Neural cell (in vitro differentiated cells): ENCODE measurements around the gene TAB3. TPM values are rescaled to one million over a fixed set of nuclear protein-coding genes. Genes with fewer than 3 reads are reported as not detected.

Experiments
- H2AFZ ChIP-seq: fragments of 200-600, 300-800 bp; sonication (generic), shearing (Covaris generic); 2 replicates; pipeline ENCODE4 v1.6.0; 2014; ENCODE audit warnings: low read depth, mild to moderate bottlenecking, antibody characterized with exemption, low read length, moderate library complexity
- H3F3A ChIP-seq: fragments of 200-600 bp; shearing (Covaris generic); 2 replicates; pipeline ENCODE4 v1.6.1; 2016; ENCODE audit warnings: mild to moderate bottlenecking, moderate library complexity, mixed read lengths, antibody characterized with exemption, low read length; ENCODE audit not compliant: insufficient read depth, poor library complexity, severe bottlenecking
- H3K27ac ChIP-seq: fragments of 200-600, 300-800 bp; sonication (generic), shearing (Covaris generic); 2 replicates; pipeline ENCODE4 v1.5.1; 2014; ENCODE audit warnings: mild to moderate bottlenecking, low read length, moderate library complexity
- H3K27me3 ChIP-seq: fragments of 300-800, 200-600 bp; sonication (generic), shearing (Covaris generic); 2 replicates; pipeline ENCODE4 v1.6.0; 2014; ENCODE audit warnings: mild to moderate bottlenecking, low read depth, low read length, moderate library complexity; ENCODE audit not compliant: insufficient read depth
- H3K36me3 ChIP-seq: fragments of 300-800, 200-600 bp; sonication (generic), shearing (Covaris generic); 2 replicates; pipeline ENCODE4 v1.5.1; 2014; ENCODE audit warnings: mild to moderate bottlenecking, antibody characterized with exemption, low read length, moderate library complexity; ENCODE audit not compliant: insufficient read depth
- H3K4me2 ChIP-seq: fragments of 300-800, 200-600 bp; sonication (generic), shearing (Covaris generic); 2 replicates; pipeline ENCODE4 v1.6.0; 2014; ENCODE audit warnings: mild to moderate bottlenecking, low read length
- H3K4me3 ChIP-seq: fragments of 300-800, 200-600 bp; sonication (generic), shearing (Covaris generic); 2 replicates; pipeline ENCODE4 v1.5.1; 2014; ENCODE audit warnings: mild to moderate bottlenecking, low read length, moderate library complexity
- H3K79me2 ChIP-seq: fragments of 200-600 bp; shearing (Covaris generic); replicated peaks from 2 replicates; pipeline ENCODE4 v1.6.0; 2014; ENCODE audit warnings: mild to moderate bottlenecking, low read length, moderate library complexity; ENCODE audit not compliant: insufficient read depth
- H3K9ac ChIP-seq: fragments of 300-800, 200-600 bp; sonication (generic), shearing (Covaris generic); 2 replicates; pipeline ENCODE4 v1.6.1; 2016; ENCODE audit warnings: mild to moderate bottlenecking, low read length, mixed read lengths
- H3K9me2 ChIP-seq: fragments of 200-600 bp; shearing (Covaris generic); 2 replicates; pipeline ENCODE4 v1.6.1; 2016; ENCODE audit warnings: mild to moderate bottlenecking, low read length, mixed read lengths; ENCODE audit not compliant: insufficient read depth
- H3K9me3 ChIP-seq: fragments of 200-600, 300-800 bp; sonication (generic), shearing (Covaris generic); 2 replicates; pipeline ENCODE4 v1.6.1; 2016; ENCODE audit warnings: mild to moderate bottlenecking, mixed run types, low read length, moderate library complexity, mixed read lengths
- H4K20me1 ChIP-seq: fragments of 200-600 bp; shearing (Covaris generic); 2 replicates; pipeline ENCODE4 v1.6.1; 2016; ENCODE audit warnings: mild to moderate bottlenecking, mixed run types; ENCODE audit not compliant: insufficient read depth
- EP300 ChIP-seq: fragments of 450-650 bp; conservative IDR thresholded peaks from 2 replicates; pipeline ENCODE4 v1.6.1; 2014; ENCODE audit warnings: antibody characterized with exemption, mild to moderate bottlenecking, moderate library complexity; ENCODE audit not compliant: poor library complexity, severe bottlenecking
- EZH2 ChIP-seq: fragments of 200-600, 300-800 bp; shearing (Covaris generic), sonication (generic); IDR thresholded peaks from 2 replicates; pipeline ENCODE4 v1.6.1; 2014; ENCODE audit warnings: antibody characterized with exemption, low read length, borderline replicate concordance, mild to moderate bottlenecking; ENCODE audit not compliant: insufficient read depth, poor library complexity, severe bottlenecking
- MXI1 ChIP-seq: fragments of 450-650 bp; conservative IDR thresholded peaks from 2 replicates; pipeline ENCODE4 v1.6.1; 2014; ENCODE audit warnings: antibody characterized with exemption, mild to moderate bottlenecking; ENCODE audit not compliant: poor library complexity, severe bottlenecking
- POLR2AphosphoS5 ChIP-seq: IDR thresholded peaks from 2 replicates; pipeline ENCODE4 v1.6.1; 2012
- RAD21 ChIP-seq: fragments of 450-650 bp; conservative IDR thresholded peaks from 2 replicates; pipeline ENCODE4 v1.6.1; 2014; ENCODE audit warnings: antibody characterized with exemption, mild to moderate bottlenecking, moderate library complexity
- SMC3 ChIP-seq: fragments of 450-650 bp; conservative IDR thresholded peaks from 2 replicates; pipeline ENCODE4 v1.6.1; 2014; ENCODE audit warnings: antibody characterized with exemption, mild to moderate bottlenecking, moderate library complexity; ENCODE audit not compliant: poor library complexity
- TAF1 ChIP-seq: IDR thresholded peaks from 2 replicates; pipeline ENCODE4 v1.6.1; 2012; ENCODE audit warnings: low read depth
- polyA plus RNA-seq: library from polyadenylated mRNA; depleted of rRNA; stranded (reverse); fragments of >200 nt; gene quantifications from 2 replicates; pipeline ENCODE4 v1.2.3, GENCODE V29; 2014
- TF ChIP-seq, protein P1 (sequence below): fragments of 450-650 bp; IDR thresholded peaks from 2 replicates; pipeline ENCODE4 v1.5.1; 2014; ENCODE audit warnings: antibody characterized with exemption, mild to moderate bottlenecking, moderate library complexity; ENCODE audit not compliant: poor library complexity, severe bottlenecking

The TAB3 gene
- polyA plus RNA-seq, 1 donor from 2014 or later = 28.7 TPM

DNA sequence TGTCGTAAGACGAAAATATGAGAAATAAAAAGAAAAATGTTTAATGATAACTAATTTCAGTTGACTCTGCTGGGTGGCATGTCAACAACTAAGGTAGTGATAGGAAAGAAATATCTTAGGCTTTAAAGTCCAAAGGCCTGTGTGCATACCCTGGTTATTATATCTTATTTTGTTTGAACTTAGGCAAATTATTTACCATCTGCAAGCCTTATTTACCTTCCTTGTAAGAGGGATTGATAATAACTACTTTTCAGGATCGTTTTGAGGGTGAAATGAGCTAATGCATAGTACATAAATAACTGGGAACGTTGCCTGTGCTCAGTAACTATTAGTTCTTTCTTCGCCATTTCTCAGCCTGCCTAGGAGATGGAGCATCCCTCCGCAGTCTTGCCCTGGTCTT, 41.6 kb upstream of the TAB3 start:
- H3K4me2 ChIP-seq = no peak overlapping the region
- no peak overlapping the region for H2AFZ ChIP-seq
- H3K27me3 ChIP-seq = no peaks in the 10 kb centered on the region
- no peak for TF ChIP-seq POLR2AphosphoS5
- TF ChIP-seq EP300 = no peak
- no peak for TF ChIP-seq MXI1
- TF ChIP-seq EZH2 = no peak
- no peak for TF ChIP-seq TAF1
- no peak for TF ChIP-seq SMC3
- no peak for TF ChIP-seq RAD21
- H3K36me3 ChIP-seq = no peaks in the 10 kb centered on the region
- H3K79me2 ChIP-seq = no peaks in the 10 kb centered on the region
- no peak overlapping the region for H3K9ac ChIP-seq
- no peaks in the 10 kb centered on the region for H4K20me1 ChIP-seq
- H3F3A ChIP-seq = no peaks in the 10 kb centered on the region
- no peak overlapping the region for H3K27ac ChIP-seq
- no peaks in the 10 kb centered on the region for H3K9me2 ChIP-seq
- no peak overlapping the region for H3K4me3 ChIP-seq
- no peaks in the 10 kb centered on the region for H3K9me3 ChIP-seq

DNA sequence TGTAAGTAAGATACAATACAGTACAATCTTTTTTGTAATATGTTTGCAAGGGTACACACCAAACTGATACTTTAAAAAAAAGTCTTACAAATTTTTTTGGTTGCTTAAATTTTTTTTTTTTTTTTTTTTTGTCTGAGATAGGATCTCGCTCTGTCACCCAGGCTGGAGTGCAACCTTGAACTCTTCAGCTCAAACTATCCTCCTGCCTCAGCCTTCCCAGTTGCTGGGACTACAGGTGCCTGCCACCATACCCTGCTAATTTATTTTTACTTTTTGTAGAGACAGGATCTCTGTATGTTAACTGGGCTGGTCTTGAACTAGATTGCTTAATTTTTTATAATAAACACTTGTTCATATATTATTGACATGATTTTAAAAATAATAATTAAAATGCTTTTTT, 41.1 kb upstream of the TAB3 start:
- H3K9ac ChIP-seq = no peak overlapping the region
- no peaks in the 10 kb centered on the region for H3K36me3 ChIP-seq
- H3K27me3 ChIP-seq = no peaks in the 10 kb centered on the region
- H4K20me1 ChIP-seq = no peaks in the 10 kb centered on the region
- no peaks in the 10 kb centered on the region for H3K9me2 ChIP-seq
- H3K27ac ChIP-seq = no peak overlapping the region
- TF ChIP-seq POLR2AphosphoS5 = no peak
- no peak for TF ChIP-seq MXI1
- TF ChIP-seq, protein P1, sequence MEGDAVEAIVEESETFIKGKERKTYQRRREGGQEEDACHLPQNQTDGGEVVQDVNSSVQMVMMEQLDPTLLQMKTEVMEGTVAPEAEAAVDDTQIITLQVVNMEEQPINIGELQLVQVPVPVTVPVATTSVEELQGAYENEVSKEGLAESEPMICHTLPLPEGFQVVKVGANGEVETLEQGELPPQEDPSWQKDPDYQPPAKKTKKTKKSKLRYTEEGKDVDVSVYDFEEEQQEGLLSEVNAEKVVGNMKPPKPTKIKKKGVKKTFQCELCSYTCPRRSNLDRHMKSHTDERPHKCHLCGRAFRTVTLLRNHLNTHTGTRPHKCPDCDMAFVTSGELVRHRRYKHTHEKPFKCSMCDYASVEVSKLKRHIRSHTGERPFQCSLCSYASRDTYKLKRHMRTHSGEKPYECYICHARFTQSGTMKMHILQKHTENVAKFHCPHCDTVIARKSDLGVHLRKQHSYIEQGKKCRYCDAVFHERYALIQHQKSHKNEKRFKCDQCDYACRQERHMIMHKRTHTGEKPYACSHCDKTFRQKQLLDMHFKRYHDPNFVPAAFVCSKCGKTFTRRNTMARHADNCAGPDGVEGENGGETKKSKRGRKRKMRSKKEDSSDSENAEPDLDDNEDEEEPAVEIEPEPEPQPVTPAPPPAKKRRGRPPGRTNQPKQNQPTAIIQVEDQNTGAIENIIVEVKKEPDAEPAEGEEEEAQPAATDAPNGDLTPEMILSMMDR = no peak
- TF ChIP-seq EP300 = no peak
- TF ChIP-seq EZH2 = no peak
- TF ChIP-seq TAF1 = no peak
- no peak overlapping the region for H3K4me2 ChIP-seq
- H3K79me2 ChIP-seq = no peaks in the 10 kb centered on the region
- no peak overlapping the region for H2AFZ ChIP-seq
- H3K4me3 ChIP-seq = no peak overlapping the region
- H3F3A ChIP-seq = no peaks in the 10 kb centered on the region
- H3K9me3 ChIP-seq = no peaks in the 10 kb centered on the region

DNA sequence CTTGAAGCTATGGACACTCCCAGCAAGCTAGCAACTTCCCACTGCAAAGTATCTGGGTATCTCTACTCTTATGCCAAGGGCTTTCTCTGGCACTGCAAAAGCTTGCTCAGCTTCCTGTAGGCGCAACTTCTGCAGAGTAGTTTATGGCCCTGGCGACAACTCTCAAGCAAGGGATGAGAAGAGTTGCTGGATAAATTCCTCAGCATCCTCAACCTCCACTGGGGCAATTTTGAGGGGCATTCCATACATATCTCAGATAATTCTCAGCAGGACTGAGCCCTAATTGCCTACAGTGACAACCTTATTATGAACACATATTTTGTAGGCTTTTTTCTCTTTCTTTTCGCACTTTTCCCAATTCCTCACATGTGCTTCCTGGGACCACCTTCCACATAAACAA, 31.2 kb upstream of the TAB3 start:
- H3K9me2 ChIP-seq = no peaks in the 10 kb centered on the region
- H2AFZ ChIP-seq = no peak overlapping the region
- H3K36me3 ChIP-seq = no peaks in the 10 kb centered on the region
- no peak overlapping the region for H3K27ac ChIP-seq
- TF ChIP-seq RAD21 = no peak
- TF ChIP-seq EP300 = no peak
- TF ChIP-seq, protein P1 = no peak
- no peak for TF ChIP-seq TAF1
- TF ChIP-seq MXI1 = no peak
- no peaks in the 10 kb centered on the region for H3K79me2 ChIP-seq
- no peak overlapping the region for H3K4me3 ChIP-seq
- H3K9me3 ChIP-seq = no peaks in the 10 kb centered on the region
- no peaks in the 10 kb centered on the region for H3F3A ChIP-seq
- H3K9ac ChIP-seq = no peak overlapping the region
- H4K20me1 ChIP-seq = no peaks in the 10 kb centered on the region
- no peaks in the 10 kb centered on the region for H3K27me3 ChIP-seq
- no peak overlapping the region for H3K4me2 ChIP-seq
